Sigmoid colon (tissue), 7 donors: ENCODE measurements around the gene SLC25A39. TPM values are rescaled to one million over a fixed set of nuclear protein-coding genes. Genes with fewer than 3 reads are reported as not detected.

Source experiments
- DNase-seq: peaks from one replicate; pipeline ENCODE4 v3.0.0-alpha.2; 2019
- H3K27ac ChIP-seq, 4 donors: fragments of 200-600 bp; sonication (generic); one replicate each; pipeline ENCODE4 v1.5.1; 2016 to 2019; ENCODE audit warnings: mild to moderate bottlenecking in 1 of 4
- H3K27me3 ChIP-seq, 3 donors: fragments of 200-600 bp; sonication (generic); one replicate each; pipeline ENCODE4 v1.5.1; 2019; ENCODE audit warnings: mild to moderate bottlenecking in 1 of 3
- H3K36me3 ChIP-seq, 4 donors: fragments of 200-600 bp; sonication (generic); one replicate each; pipeline ENCODE4 v1.5.1; 2016 to 2019
- H3K4me1 ChIP-seq, 4 donors: fragments of 200-600 bp; sonication (generic); one replicate each; pipeline ENCODE4 v1.5.1; 2017 to 2019
- H3K4me3 ChIP-seq, 4 donors: fragments of 200-600 bp; sonication (generic); one replicate each; pipeline ENCODE4 v1.5.1; 2017 to 2019; ENCODE audit warnings: mild to moderate bottlenecking in 2 of 4, moderate library complexity in 1 of 4
- H3K9me3 ChIP-seq, 4 donors: fragments of 200-600 bp in 3 of 4; sonication (generic) in 3 of 4; one replicate each; pipeline versions ENCODE4 v1.5.1 to v1.6.1; 2013 to 2019
- EP300 ChIP-seq, 4 donors: sonication (generic); formaldehyde crosslinking; IDR thresholded peaks; one replicate each; pipeline ENCODE4 v1.6.1; 2017; ENCODE audit warnings: antibody characterized with exemption in 4 of 4
- POLR2A ChIP-seq, 2 donors: fragments of 450-650 bp; IDR thresholded peaks; one replicate each; pipeline ENCODE4 v1.6.1; 2016; ENCODE audit warnings: antibody characterized with exemption in 2 of 2, mild to moderate bottlenecking in 2 of 2, moderate library complexity in 2 of 2
- POLR2AphosphoS5 ChIP-seq, 4 donors: sonication (generic); formaldehyde crosslinking; IDR thresholded peaks; one replicate each; pipeline ENCODE4 v1.6.1; 2017; ENCODE audit warnings: antibody characterized with exemption in 4 of 4
- WGBS, 2 donors: extraction: QIAGEN DNeasy Blood & Tissue Kit; methylation state at CpG; one replicate each; pipeline ENCODE4 v1.1.7; 2013; 5-methylcytosine and 5-hydroxymethylcytosine counted together
- intact Hi-C: fragments of 100-400 bp; cut with DNase I; formaldehyde crosslinking; loops from one replicate; pipeline ENCODE4 v1.15.1; 2023
- polyA plus RNA-seq, 3 donors: library from polyadenylated mRNA; stranded (reverse); fragments of 200-250 nt; gene quantifications; one replicate each; pipeline ENCODE4 v1.2.3, GENCODE V29; 2013
- total RNA-seq, 4 donors: library from RNA; depleted of rRNA; stranded (reverse); fragments of >200 nt; gene quantifications; one replicate each; pipeline ENCODE4 v1.1.0, GENCODE V29; 2016
- TF ChIP-seq, protein P1 (sequence below), 4 experiments: fragments of 450-650 bp in 3 of 4; fragments of 200-600 bp in 1 of 4; IDR thresholded peaks; one replicate each; pipeline ENCODE4 v1.5.1; 2016 to 2019; ENCODE audit warnings: antibody characterized with exemption in 4 of 4, mild to moderate bottlenecking in 3 of 4, moderate library complexity in 2 of 4
- donor health status: healthy with polysubstance abuse.
- donor health status: Bipolar disorder and iron deficiency.
- donor health status: healthy.

SLC25A39 gene
- total and polyA plus RNA-seq, 7 donors: 39.0 to 163 (median 51.8) TPM

DNA sequence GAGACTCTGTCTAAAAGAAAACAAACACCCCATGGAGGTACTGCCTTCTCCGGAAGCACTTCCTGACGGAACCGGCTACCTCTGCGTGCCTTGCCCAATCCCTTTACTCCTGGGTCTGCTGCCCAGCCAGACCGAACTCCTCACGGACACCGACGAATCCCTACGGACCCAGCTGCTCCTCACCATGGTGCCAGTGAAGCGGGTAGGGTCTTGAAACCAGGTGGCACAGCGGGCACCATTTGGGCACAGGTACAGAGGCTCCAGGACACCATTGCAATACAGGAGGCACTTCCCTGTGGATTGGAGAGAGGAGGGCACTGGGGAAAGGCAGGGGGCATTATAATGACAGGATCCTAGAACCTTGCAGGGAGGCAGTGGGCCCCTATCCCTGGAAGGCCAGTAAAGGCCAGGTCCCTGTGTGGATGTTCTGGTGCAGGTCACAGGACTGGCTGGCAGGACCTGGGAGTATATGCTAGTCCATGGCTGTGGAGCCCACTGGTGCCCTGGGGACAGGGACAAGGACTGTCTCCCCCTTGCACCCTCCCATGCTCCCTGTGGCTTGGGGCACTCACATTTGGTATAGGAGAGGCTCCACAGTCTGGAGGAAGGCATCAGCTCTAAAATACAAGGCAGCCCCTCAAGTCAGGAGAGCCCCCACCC lies 2.3 kb downstream of the SLC25A39 start:
- DNase-seq: no peak
- intact Hi-C loops: no loop called here
- TF ChIP-seq POLR2A (IDR thresholded peaks at IDR 0.05) (no peak), POLR2AphosphoS5 (IDR thresholded peaks at IDR 0.05) (no peak), EP300 (IDR thresholded peaks at IDR 0.05) (no peak)
- TF ChIP-seq, protein P1, sequence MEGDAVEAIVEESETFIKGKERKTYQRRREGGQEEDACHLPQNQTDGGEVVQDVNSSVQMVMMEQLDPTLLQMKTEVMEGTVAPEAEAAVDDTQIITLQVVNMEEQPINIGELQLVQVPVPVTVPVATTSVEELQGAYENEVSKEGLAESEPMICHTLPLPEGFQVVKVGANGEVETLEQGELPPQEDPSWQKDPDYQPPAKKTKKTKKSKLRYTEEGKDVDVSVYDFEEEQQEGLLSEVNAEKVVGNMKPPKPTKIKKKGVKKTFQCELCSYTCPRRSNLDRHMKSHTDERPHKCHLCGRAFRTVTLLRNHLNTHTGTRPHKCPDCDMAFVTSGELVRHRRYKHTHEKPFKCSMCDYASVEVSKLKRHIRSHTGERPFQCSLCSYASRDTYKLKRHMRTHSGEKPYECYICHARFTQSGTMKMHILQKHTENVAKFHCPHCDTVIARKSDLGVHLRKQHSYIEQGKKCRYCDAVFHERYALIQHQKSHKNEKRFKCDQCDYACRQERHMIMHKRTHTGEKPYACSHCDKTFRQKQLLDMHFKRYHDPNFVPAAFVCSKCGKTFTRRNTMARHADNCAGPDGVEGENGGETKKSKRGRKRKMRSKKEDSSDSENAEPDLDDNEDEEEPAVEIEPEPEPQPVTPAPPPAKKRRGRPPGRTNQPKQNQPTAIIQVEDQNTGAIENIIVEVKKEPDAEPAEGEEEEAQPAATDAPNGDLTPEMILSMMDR (IDR thresholded peaks at IDR 0.05): no peak
- Histone ChIP-seq H3K4me3 (no peak overlapping the region), H3K27me3 (peaks cover 0 to 6% (median 3%) of the 10 kb centered on the region in 3 donors), H3K27ac (no peak overlapping the region), H3K4me1 (peaks cover 0 to 34% (median 26%) of the 10 kb centered on the region in 4 donors), H3K9me3 (no peaks in the 10 kb centered on the region), H3K36me3 (peaks cover 22 to 37% (median 31%) of the 10 kb centered on the region in 4 donors)
- 96 to 97% methylated on average over 11 of the region's 11 CpGs for WGBS, 2 donors

DNA sequence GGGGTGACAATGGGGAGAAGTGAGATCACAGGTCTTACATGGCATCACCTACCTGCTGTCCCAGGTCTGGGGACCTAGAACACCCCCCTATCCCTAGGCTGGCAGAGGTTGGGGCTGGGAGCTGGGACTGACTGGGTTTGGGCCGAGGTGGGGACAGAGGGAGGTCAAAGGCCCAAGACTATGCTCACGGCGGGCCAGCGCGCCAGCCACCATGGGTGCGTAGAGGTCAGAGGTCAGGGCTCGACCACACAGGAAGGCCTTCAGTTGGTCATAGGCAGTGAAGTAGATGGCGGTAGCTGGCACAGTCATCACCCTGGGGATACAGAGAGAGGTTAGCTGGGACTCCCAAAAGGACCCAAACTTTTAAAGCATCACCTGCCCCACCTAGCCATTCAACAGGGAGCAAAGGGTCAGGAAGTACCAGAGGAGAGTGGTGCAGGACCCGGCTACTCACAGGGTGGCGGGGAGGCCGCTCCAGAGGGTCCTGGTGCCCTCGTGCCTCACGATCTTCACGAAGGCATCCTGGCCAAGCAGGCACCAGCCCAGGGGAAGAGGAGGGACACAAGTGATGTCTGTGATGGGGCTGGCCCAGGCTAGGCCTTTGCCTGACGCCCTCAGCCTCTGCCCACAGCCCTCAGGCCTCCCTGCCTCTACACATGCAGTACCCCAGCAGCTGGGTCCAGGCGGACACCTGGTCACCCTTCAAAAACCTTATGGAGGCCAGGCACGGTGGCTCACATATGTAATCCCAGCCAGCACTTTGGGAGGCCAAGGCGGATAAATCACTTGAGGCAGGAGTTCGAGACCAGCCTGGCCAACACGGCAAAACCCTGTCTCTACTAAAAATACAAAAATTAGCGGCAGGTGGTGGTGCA lies 3.1 kb downstream of the SLC25A39 start:
- Histone ChIP-seq H3K9me3 (no peaks in the 10 kb centered on the region), H3K4me1 (peaks cover 0 to 29% (median 21%) of the 10 kb centered on the region in 4 donors), H3K4me3 (no peak overlapping the region), H3K27ac (no peak overlapping the region), H3K36me3 (peaks cover 22 to 37% (median 31%) of the 10 kb centered on the region in 4 donors), H3K27me3 (peaks cover 2 to 15% (median 12%) of the 10 kb centered on the region in 3 donors)
- no peak for TF ChIP-seq EP300 (IDR thresholded peaks at IDR 0.05)
- TF ChIP-seq, protein P1 (IDR thresholded peaks at IDR 0.05): no peak
- no peak for TF ChIP-seq POLR2AphosphoS5 (IDR thresholded peaks at IDR 0.05)
- no peak for TF ChIP-seq POLR2A (IDR thresholded peaks at IDR 0.05)
- intact Hi-C loops: no loop called here
- DNase-seq: no peak
- 91 to 93% methylated on average over 21 of the region's 21 CpGs for WGBS, 2 donors

DNA sequence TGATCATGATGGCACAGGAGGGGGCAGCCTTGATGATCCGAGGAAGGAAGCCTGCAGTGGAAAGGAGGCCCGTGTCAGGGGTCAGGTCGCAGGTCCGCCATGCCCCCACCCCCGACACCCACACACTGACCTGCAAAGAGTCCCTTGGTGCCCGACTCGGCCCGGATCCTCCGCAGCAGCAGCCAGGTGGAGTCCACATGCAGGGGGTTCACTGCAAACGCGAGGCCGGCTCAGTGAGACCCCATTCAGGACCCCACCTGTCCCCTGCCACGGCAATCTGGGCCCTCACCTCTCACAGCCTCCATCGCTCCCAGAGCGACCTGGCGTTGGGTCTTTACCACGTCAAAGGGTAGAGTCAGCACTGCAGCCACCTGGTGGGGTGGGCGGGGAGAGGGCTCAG lies 4.6 kb downstream of the SLC25A39 start:
- Histone ChIP-seq H3K27ac (no peak overlapping the region), H3K4me1 (peaks cover 0 to 25% (median 22%) of the 10 kb centered on the region in 4 donors)
- intact Hi-C loops: no loop called here

DNA sequence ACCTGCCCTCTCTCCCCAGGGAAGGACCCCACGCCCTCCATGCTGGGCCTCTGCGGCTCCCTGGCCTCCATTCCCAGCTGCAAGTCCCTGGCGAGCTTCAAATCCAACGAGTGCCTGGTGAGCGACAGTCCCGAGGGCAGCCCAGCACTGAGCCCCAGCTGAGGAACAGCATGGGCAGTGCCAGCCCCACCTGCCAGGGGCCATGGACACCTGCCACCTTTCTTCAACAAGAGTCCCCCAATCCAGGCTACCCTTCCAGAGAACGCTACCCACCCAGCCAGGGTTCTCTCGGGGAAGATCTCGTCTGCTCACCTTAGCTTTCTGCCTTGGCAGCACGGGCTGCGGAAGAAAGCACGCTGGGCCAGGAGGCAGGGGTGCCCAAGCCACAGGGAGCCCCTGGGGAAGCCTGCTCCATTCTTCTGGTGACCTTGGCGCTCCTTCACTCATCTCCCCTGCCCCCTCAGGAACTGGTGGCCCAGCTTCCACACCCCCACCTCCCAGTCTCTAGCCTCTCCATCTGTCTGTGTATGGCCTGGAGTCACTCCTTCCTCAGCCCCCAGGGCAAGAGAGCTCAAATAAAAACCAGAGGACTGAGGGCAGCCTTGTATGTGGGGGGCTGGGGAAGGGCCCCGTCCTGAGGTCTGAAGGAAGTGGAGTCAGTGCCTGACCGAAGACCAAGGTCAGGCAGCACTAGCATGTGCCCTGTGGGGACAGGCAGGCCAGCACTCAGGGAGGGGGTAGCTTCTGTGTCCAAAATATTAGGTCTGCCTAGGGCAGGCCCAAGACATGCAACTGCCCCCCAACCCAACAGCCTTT lies 6.3 kb downstream of the SLC25A39 start:
- H3K9me3 ChIP-seq: no peaks in the 10 kb centered on the region
- no peak for DNase-seq
- peaks cover 22 to 47% (median 44%) of the 10 kb centered on the region in 3 donors for H3K27me3 ChIP-seq
- intact Hi-C loops: no loop called here
- H3K36me3 ChIP-seq: peaks cover 22 to 37% (median 31%) of the 10 kb centered on the region in 4 donors
- H3K4me1 ChIP-seq: peaks cover 0 to 22% (median 16%) of the 10 kb centered on the region in 4 donors
- no peak overlapping the region for H3K27ac ChIP-seq
- TF ChIP-seq, protein P1 (IDR thresholded peaks at IDR 0.05): no peak
- TF ChIP-seq POLR2AphosphoS5 (IDR thresholded peaks at IDR 0.05) (no peak), POLR2A (IDR thresholded peaks at IDR 0.05) (no peak), EP300 (IDR thresholded peaks at IDR 0.05) (no peak)
- WGBS, 2 donors: 72 to 87% methylated on average over 15 of the region's 15 CpGs
- no peak overlapping the region for H3K4me3 ChIP-seq

More for the DNA sequence above, 4.6 kb downstream of the SLC25A39 start:
- no peaks in the 10 kb centered on the region for H3K9me3 ChIP-seq
- peaks cover 13 to 29% (median 26%) of the 10 kb centered on the region in 3 donors for H3K27me3 ChIP-seq
- H3K4me3 ChIP-seq: no peak overlapping the region
- TF ChIP-seq, protein P1 (IDR thresholded peaks at IDR 0.05): no peak
- TF ChIP-seq POLR2A (IDR thresholded peaks at IDR 0.05): no peak
- no peak for TF ChIP-seq POLR2AphosphoS5 (IDR thresholded peaks at IDR 0.05)
- TF ChIP-seq EP300 (IDR thresholded peaks at IDR 0.05): no peak
- no peak for DNase-seq
- WGBS, 2 donors: 88 to 91% methylated on average over 18 of the region's 18 CpGs
- H3K36me3 ChIP-seq: peaks cover 22 to 37% (median 31%) of the 10 kb centered on the region in 4 donors
